ACHN (cell line): ENCODE measurements around the gene TXNDC16.
A peak's percentile ranks its signal among the peaks of the same experiment; 100 is the strongest.
"Not testable (repeated sequence)": the region's sequence is repeated elsewhere in the genome, so short reads cannot be mapped to it uniquely, and the experiment has no call there.

Experiments
- DNase-seq: peaks from one replicate; pipeline ENCODE4 v3.0.0-alpha.2; 2015
- in situ Hi-C: cut with HindIII; loops from 2 replicates; pipeline ENCODE4 v1.10.0; 2017; ENCODE audit warnings: low sequenced_read_pairs, low pct_ligation_motif_present, low pct_unique_long_range_greater_than_20kb

The TXNDC16 gene

DNA sequence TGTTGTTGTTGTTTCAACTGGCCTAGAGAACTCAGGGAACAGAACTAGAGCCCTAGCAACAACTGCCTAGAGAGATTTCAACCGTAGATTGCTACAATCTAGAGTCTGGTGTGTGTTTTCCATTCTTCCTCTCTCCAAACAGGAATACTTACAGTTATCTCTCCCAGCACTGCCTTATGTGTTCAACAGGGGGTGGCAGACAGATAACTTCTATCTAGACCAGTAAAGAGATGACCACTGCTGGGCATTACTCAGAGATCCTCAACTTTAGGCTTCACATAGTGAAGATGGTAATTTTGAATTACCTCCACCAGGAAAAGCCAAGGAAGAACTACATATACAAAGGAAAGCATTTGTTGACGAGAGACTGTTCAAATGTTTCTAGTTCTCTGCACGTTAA lies 4.8 kb downstream of the TXNDC16 start:
- in situ Hi-C loops: no loop called here
- no peak for DNase-seq

DNA sequence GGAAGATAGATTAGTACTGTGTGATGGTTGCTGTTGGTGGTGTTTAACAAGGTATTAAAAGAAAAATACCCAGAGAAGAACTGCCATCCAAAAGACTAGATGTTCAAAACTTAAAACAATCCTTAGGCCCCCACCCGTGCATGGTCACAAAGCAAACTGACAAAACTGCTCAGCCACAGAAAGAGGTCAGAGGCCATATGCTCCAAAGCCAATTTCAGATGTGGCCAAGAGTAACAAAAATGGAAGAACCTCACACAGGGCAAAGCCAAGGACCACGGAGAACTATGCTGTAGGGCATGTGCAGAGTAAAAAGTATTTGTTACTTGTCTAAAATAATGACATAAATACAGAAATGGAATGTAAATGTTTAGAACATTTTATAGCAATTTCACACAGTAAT lies 5.3 kb downstream of the TXNDC16 start:
- no peak for DNase-seq
- in situ Hi-C loops: no loop called here

DNA sequence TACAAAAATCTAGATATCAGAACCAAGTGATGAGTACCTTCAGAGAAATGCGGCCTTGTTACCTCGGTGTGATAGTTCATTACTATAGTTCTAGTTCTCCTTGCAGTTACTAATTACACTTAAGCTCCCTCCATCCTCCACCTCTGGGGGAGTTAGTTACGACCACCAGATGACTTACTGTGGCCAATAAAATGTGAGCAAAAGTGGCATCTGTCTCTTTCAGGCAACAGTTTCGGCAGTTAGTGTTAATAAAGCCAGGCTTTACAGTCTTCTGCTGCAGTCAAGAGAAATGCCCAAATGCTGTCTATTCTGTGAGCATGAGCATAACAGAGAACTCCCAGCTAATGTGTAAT lies 6.0 kb downstream of the TXNDC16 start:
- in situ Hi-C loops: no loop called here

DNA sequence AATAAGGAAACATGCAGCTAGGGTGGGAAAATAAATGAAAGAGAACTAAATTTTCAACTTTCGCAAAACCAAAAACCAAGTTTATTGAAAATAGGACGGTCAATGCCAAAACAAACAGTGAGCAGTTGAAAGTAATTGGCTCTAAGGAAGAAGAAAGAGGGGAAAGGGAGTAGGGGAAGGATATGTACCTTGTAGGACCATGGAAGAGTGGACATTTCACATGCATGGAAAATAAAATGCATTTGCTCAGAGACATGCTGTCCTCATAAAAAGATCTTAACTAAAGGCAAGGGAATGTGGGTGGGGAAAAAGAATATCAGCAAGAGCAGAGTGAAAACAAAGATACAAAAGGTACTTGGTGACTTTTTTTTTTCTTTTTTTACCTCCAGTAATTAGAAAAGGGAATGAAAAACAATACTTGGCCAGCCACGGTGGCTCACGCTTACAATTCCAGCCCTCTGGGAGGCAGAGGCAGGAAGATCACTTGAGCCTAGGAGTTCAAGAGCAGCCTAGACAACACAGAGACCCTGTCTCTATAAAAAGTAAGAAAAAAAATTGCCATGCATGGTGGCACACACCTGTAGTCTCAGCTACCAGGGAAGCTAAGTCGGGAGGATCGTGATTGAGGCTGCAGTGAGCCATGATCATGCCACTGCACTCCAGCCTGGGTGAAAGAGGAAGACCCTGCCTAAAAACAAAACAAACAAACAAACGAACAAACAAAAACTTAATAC lies 6.6 kb downstream of the TXNDC16 start:
- DNase-seq: no peak
- in situ Hi-C loops: no loop called here

More for the DNA sequence above, 6.0 kb downstream of the TXNDC16 start:
- no peak for DNase-seq

DNA sequence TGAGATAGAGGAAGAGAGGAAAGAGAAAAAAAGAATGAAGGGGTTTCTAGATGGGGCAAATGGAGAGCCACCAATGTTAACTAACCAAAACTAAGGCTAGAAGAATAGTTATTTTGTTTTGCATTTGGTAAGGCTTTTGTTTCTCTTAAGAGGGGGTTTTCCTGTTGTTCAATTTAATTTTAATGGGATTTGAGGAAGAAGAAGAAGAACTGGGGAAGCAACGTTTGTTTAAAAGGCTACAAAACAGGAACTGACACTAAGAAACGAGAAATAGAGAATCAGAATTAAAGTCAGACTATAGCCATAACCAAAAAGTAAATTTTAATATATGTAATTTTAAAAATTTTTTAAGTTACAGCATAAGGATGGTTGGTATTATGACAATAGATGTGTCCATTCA lies 13.7 kb downstream of the TXNDC16 start:
- in situ Hi-C loops: no loop called here
- no peak for DNase-seq

DNA sequence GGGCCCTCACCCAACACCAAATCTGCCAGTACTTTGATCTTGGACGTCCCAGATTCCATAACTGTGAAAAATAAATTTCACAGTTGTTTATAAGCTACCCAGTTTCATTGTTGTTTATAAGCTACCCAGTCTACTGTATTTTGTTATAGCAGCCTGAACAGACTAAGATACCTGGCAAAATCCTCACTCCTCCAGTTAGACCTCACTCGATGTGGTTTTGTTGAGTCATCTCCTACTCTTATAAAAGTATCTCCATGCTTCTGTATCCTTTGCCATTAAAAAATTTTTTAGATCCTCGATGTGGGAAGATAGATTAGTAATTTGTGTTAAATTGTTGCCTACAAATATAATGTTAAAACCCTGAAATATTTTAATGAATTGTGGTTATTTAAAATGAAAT lies 16.0 kb downstream of the TXNDC16 start:
- in situ Hi-C loops: no loop called here
- DNase-seq: no peak

DNA sequence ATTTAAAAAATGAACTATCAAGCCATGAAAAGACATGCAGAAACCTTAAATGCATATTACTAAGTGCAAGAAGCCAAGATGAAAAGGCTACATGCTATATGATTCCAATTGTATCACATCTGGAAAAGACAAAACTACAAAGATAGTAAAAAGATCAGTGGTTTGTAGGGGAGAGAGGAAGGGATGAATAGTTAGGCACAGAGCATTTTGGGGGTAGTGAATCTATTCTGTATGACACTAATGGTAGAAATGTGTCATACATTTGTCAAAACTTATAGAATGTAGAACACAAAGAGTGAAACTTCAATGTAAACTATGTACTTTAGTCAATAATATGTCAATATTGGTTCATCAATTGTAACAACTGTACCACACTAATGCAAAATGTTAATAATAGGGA lies 20.8 kb downstream of the TXNDC16 start:
- in situ Hi-C loops: no loop called here
- no peak for DNase-seq

DNA sequence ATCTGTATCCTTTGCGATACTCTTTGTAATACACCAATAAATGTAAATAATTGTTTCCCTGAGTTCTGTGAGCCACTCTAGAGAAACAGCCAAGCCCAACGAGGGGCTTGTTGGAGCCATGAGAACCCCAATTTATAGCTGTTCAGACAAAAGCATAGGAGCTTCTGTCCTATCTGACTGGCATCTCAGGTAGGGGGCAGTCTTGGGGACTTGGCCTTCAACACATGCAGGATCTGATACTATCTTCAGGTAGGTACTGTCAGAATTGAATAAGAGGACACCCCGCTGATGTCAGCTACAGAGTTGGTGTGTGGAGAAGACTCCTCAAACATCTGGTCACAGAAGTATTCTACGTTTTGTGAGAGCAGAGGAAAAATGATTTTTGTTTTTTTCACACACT lies 25.3 kb downstream of the TXNDC16 start:
- in situ Hi-C loops: no loop called here

DNA sequence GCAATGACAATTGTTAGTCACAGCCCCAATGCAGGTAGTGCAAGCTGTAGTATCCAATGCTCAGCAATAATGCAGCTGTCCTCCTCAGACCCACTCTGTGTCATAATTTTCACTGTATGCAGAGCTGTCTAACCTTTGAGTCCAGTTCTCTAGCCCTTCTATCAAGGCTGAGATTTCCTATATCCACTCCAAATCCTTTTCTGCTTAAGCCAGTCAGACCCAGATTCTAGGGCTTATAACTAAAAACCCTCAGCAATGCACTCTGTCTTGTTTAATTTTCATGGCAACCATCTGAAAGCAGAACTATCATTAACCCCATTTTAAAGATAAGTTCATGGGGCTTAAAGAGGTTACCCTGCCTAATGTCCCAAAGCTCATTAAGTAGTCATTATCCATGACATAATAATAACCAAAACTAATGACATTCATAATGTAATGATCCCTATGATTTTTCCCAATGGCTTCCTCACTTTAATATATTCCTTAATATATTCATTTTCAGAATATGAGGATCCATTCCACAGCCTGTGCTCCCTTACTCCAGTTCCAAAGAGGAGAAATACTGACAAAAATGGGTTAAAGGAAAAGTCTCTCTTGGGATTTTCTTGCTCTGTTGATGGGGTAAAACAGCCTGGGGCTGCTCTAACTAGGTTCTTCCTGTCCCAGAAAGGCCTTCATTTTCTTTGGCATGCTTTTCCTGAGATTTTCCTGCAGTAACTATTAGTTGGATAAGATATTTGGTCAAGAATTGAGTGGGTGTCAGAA lies 29.5 kb downstream of the TXNDC16 start:
- DNase-seq: no peak
- in situ Hi-C loops: no loop called here

More for the DNA sequence above, 25.3 kb downstream of the TXNDC16 start:
- no peak for DNase-seq

DNA sequence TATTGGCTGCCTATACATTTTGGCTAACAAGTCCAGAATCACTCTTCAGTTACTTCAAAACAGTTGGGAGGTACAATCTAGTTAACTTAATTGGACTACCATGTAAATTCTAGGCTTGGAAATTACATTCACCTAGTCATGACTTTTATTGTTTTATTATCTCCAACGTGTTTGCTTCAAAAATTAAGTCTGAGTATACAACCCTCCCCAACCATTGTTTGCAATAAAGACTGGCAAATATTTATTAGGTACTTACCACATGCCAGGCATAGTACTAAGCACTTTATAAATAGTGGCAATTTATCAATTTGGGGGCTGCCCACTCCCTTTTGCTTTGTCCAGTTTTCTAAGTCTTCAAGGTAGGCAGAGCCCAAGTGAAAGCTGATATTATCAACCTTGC lies 30.3 kb downstream of the TXNDC16 start:
- in situ Hi-C loops: no loop called here
- DNase-seq: no peak

DNA sequence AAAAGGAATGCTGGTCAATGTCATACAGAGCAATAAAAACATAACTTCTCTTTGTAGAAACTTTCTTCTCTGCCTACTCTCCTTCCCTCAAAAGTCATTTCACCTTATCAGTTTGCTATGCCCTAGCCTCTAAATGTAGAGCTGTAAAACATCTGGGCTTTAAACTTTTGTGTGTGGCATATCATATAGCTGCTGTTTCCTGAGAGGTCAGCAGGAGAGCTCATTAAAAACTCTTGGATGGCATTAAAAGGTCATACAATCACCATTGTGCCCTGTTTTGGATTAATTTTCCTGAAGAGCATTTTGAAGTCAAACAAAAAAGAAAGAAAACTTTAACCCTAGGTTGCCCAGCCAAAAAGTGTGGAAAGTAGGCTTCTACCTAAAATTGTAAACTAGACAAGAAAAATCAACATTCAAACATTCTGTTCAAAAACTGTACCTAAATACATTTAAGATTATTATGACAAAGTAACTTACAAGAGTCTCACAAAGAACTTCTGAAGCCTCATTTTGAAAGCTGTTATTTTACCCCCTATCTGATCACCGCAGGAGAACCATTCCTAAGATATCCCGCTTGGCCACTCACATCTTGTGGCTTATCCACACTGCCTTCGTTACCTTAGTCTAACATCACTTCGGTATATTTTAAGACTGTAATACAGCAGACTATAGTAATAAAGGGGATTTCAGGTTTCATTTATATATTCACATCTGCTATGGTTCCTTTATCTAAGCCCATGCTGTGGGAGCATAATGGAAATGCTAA lies 38.1 kb downstream of the TXNDC16 start:
- in situ Hi-C loops: no loop called here
- no peak for DNase-seq

DNA sequence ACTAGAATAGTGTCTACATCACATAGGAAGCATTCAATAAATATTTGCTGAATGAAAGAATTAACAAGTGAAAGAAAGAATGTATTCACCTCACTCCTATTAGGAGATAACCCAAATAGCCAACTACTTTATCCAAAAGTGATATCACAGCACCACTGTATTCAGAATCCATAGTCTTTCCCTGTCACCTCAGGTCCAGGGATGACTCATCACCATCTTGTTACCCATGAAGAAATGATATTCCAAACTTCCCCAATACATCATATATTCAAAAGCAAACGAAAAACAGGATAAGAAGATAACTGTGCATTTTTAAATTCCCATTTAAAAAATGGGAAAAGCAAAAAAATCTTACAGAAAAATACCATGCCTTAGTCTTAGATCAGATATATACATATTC lies 39.1 kb downstream of the TXNDC16 start:
- no peak for DNase-seq
- in situ Hi-C loops: no loop called here

DNA sequence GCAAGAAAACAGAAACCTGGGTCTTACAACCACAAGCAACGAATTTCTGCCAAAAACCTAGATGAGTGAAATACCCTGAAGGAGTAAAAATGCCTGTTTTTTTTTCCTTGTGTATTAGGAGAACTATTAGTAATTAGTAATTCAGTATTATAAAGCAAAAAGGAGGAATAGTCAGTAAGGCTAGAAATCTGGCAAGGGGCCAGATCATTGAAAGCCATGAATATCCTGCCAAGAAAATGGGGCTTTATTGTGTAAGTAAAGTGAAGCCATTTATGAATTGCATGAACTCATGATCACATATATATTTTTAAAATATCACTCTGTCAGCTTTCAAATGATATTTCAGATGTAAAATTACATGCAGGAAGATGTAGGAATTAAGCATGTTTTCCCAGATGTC lies 57.9 kb downstream of the TXNDC16 start:
- in situ Hi-C loops: no loop called here

DNA sequence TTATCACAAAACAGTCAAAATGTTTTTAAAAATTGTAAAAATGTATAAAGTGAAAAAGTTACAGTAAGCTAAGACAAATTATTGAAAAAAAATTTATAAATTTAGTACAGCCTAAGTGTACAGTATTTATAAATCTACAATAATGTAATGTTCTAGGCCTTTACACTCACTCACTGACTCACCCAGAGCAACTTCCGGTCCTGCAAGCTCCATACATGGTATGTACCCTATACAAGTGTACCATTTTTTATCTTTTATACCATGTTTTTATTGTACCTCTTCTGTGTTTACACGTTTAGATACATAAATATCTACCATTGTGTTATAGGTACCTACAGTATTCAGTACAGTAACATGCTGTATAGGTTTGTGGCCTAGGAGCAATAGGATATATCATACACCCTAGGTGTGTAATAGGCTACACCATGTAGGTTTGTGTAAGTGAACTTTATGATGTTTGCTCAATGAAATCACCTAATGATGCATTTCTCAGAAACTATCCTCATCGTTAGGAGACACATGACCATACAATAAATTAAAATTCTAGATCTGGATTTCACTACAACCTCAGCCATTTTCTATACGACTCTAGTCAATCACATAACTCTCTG lies 66.8 kb downstream of the TXNDC16 start:
- in situ Hi-C loops: no loop called here

More for the DNA sequence above, 57.9 kb downstream of the TXNDC16 start:
- DNase-seq: no peak

DNA sequence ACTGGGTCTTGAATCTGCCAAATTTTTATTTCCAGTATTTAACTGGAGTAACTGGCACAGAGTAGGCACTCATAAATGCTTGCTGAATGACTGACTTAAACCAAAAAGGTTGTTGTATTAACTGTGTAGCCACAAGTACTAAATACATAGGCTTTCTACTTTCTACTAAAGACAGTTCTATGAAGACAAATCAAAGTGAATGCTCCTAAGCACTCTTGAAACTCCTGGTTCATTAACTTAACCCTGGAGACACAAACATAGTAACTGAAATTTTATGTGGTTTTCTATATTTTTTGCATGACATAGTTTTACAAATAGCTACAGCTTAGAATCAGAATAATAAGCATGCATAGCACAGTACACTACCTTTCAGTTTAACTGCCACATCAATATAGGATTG lies 70.4 kb downstream of the TXNDC16 start:
- DNase-seq: no peak
- in situ Hi-C loops: no loop called here

More for the DNA sequence above, 66.8 kb downstream of the TXNDC16 start:
- DNase-seq: no peak

DNA sequence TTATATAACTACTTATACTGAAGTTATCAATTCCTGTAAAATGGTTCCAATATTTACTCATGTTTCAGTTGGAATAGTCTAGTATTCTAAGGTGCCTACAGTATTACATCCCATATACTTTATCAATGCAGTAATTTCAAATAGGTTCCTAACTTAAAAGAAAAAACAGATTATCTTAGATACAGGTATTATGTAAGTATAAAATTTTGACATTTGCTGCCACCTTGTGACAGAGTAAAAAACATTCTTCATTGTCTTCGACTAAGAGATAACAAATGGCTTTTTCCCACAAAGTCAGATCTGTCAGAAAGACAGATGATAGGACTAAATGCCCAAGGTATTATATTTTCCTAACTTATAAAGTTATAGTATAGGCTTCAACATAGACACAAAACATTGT lies 78.7 kb downstream of the TXNDC16 start:
- in situ Hi-C loops: no loop called here
- DNase-seq: peak; percentile 49

DNA sequence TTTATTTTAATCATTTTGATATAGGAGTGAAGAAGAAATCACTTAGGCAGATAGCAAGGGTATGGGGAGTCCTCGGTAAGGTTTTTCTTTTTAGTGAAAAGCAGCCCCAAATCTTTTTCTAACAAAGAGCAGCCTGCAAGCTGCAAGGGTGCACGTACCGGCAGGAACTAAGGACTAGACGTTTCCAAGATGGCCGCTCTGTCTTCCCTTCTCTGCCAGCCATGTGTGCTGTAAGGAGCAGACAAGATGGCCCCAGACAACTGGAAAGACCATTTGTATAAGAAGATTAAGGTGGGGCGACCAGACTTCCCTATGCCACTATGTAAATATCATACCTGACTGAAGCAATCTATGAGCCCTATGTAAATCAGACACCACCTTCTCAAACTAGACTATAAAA lies 79.6 kb downstream of the TXNDC16 start:
- in situ Hi-C loops: no loop called here
- DNase-seq: no peak

DNA sequence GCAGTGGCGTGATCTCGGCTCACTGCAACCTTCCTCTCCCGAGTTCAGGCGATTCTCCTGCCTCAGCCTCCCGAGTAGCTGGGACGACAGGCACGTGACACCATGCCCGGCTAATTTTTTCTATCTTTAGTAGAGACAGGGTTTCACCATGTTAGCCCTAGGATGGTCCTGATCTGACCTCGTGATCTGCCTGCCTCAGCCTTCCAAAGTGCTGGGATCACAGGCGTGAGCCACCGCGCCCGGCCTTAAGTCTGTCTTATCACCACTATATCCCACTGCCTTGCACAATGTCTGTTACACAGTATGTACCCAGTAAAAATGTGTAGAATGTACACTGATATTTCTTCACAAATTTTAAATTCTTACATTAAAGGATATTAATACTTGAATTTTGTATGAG lies 80.1 kb downstream of the TXNDC16 start:
- DNase-seq, in situ Hi-C loops: not testable (repeated sequence)
